ENCODE results near the gene GXYLT2.
"Not testable (repeated sequence)": the region's sequence is repeated elsewhere in the genome, so short reads cannot be mapped to it uniquely, and the experiment has no call there.

Gene GXYLT2

DNA sequence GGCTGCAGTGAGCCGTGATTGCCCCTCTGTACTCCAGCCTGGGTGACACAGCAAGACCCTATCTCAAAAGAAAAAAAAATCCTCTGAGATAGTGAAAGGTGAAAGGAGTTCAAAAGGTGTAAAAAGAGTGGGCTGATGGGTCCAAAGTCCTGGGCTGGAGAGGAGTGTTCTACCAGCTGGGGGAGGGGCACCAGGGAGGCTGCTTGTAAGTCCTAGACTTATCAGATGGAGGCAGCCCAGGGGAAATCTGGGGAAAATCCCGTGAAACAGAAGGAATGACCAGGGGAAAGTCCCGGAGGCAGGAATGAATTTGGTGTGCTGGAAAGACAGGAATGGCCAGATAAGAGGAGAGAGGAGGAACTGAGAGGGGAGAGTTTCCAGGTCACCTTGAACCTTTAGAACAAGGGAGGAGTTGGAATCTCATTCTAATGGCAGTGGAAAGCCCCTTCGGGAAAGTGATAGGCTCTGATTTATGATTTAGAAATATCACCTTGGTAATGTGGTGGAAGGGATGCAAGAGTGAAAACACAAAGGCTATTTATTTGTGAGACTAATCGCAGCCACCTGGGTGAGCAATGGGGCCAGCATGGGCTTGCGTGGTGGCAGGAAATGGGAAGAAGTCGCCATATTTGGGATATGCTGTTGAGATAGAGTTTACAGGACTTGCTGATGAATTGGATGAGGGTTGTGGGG, 85.3 kb downstream of the GXYLT2 start:
- DNase-seq = no peak

DNA sequence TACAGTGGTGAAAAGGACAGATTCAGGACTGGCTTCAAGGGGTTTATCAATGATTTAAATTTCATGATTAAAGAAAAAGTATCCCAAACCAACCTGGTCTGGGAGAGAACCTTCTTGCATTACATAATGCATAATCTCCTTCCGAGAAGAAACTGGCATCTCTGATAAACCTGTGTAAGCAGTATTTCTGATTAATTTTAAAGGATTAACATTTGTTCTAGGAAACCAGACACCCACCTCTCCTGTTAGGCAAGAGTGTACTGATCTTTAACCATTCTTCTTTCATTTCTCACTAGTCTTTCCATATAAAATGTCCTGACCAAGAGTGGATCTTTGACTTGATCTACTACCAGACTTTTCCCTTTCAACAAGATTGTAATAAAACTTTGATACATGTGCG, 85.9 kb downstream of the GXYLT2 start:
- no peak for DNase-seq

DNA sequence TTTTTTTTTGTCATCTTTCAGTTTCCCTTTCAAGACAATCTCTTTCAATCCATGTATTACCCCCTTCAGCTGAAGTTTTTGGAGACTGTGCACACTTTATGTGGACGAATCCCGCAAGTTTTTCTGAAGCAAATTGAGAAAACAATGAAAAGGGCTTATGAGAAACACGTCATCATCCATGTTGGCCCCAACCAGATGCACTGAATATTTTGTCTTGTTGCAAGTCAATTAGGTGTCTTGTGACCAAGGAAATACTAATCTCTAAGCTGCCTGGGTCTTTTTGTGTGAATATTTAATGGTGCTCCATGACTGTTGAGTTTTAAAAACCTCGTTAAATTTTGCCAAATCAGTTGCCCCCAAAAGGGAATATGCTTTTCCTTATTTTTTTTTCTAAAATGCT, 87.1 kb downstream of the GXYLT2 start:
- no peak for DNase-seq

DNA sequence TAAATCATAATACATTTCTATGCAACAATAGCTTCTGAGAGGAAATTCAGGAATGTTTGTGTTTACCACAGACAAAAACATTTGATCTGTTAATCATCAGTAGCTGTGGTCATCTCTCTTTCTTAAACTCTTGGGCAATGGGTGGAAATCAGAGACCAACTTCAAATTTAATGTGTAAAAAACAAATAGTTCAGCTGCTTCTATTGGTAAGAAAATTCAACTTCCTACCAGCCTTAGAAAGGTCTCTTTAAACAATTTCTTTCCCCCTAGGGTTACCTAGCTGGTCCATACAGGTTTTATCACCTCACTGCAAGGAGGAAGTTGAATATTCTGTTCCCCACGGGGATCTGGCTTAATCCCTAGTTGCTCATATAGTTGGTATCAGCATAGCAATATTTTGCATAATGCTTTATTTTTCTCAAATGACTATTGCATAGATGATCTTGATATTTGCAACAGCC, 88.5 kb downstream of the GXYLT2 start:
- no peak for DNase-seq

DNA sequence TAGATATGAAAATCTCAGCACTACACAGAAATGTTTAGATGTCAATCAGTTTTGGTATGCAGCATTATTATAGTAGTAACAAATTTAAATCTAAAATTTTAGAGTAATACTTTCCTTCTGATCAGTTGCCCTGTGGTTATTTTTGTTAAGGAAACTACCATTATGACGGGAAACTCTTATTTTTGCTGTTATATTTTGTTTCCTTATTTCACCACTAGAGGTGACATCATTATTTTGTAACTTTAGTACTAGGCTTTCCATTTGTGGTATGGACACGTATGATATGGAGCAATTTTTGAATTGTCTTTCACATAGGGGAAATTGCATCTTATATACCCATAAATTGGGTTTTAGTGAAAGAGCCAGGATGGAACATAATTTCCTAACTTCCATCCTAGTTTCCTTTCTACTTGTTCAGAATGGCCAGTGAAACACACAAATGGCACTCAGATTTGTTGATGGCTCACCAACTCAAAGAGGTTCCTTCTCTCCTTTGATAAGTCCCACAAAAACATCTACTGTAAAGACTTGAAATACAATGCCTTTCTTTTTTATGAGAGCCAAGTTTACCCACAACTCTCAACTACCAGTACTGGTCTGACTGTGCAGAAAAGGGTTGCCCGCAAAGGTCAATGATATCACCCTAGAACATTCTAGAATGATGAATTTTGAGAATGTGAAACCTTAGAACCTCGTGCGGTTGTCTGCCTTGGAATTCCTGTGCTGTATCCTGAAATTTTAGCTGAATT, 89.4 kb downstream of the GXYLT2 start:
- no peak for DNase-seq

DNA sequence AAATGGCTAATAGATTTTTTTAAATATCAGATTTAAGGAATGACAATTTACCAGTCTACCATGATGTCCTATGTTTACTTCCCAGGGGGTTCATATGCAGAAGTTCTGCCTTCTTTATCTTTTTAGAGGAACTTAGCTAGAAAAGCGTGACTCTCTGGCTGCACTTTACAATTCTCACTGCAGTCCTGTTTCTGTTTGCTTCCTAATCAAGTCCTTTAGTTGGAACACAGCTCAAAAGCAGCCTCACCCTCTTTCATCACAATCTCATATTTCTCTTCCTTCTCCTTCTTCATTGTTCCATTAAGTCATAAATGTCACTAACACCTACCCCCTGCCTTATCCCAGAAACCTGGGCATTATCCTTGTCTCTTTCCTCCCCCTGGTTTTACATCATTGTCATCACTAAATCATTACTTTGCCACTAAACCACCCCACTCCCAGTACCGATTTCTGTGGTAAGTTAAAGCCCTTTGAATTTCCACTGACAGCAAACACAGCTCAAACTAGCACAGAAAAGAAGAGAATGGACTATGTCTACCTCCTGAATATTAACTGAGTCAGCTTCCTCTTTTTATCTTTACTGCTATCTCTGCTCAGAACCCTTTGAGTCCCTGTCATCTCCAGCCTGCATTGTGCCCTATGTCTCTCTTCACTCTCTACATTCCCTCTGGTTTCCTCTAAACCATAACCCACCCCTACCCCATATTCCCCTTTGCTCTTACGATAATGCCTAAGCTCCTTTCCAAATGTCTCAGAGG, 94.9 kb downstream of the GXYLT2 start:
- no peak for DNase-seq

DNA sequence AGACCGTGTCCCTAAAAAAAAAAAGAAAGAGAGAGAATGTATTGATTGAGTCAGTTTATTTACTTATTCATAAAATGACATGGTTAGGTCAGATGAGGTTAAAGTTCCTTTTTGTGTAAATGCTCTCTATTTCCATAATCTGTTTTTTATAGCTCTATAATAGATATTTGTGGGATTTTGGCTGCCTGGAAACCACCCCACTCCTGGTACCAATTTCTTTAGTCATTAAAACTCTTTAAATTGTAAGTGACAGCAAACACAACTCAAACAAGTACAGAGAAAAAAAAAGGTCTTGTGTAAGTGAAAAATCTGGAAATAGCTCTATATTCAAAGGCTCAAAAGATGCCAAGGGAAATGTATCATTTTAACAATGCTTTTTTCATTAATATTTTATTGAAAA, 97.7 kb downstream of the GXYLT2 start:
- no peak for DNase-seq

DNA sequence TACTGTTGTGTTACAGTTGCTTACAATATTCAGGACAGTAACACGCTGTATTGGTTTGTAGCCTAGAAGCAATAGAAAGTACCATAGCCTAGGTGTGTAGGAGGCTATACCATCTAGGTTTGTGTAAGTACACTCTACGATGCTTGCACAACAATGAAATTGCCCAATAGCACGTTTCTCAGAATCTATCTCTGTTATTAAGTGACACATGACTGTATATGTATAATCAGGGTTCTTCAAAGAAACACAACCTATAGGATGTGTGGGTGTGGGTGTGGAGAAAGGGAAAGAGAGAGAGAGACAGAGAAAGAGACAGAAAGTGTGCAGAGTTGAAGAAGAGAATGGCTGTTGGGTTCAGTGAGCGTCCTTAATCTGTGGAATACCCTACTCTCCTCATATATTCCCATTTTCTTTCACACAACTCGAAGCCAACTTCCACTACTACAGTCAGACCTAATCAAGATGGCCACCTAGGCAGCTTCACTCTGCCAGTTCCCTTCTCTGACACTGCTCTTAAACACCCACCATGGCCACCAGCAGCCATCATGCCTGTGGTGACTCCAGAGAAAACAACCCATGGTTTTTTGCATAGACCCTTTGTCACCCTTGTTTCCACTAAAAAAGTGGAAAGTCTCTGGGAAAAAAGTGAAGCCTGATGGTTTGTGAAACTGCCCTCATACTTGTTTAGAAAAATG, 103.0 kb downstream of the GXYLT2 start:
- no peak for DNase-seq

DNA sequence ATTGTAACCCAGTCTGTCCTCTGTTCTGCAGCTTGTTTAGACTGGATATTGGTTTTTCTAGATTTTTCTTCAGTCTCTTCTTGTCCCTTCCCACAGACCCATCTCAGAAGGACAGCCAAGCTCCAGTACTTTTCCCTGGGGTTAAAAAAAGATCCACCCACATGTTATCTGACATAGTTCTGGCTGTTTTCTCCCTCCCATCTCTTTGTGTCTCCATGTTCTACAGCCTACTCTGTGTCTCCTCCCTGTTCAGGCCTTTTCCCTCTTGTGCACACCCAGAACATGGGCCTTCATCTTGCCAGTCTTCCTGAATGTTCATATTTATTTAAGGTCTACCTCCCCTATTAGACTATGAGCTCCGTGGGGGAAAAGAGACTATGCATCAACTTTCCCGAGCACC, 103.7 kb downstream of the GXYLT2 start:
- no peak for DNase-seq

DNA sequence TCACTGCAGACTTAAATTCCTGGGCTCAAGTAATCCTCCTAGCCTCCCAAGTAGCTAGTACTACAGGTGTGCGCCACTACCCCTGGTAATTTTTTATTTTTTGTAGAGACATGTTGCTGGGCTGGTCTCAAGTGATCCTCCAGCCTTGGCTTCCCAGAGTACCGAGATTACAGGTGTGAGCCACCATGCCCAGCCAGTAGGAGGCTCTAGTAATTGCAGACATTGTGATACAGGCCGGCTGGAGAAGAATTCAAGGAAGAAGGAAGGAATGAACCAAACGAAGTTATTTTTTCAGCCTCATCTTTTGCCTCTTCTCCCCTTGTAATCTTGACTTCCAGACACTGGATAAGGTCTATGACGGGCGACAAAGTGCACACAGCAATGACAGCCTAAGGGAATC, 105.5 kb downstream of the GXYLT2 start:
- no peak for DNase-seq

DNA sequence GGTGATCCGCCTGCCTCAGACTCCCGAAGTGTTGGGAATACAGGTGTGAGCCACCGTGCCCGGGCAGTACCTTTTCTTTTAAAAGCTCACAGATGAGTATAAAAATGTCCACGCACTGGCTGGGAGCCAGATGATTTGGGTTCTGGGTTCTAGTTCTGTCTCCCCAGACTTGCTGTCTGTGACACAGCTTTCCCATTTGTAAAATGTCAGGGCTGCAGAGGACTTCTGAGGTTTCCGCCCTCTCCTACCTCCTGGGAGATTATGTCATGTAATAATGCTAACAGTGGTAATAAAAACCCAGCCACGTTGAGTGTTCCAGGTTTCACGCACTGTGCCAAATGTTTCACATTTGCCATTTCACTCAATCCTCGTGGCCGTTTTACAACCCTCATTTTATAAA, 107.5 kb downstream of the GXYLT2 start:
- no peak for DNase-seq

DNA sequence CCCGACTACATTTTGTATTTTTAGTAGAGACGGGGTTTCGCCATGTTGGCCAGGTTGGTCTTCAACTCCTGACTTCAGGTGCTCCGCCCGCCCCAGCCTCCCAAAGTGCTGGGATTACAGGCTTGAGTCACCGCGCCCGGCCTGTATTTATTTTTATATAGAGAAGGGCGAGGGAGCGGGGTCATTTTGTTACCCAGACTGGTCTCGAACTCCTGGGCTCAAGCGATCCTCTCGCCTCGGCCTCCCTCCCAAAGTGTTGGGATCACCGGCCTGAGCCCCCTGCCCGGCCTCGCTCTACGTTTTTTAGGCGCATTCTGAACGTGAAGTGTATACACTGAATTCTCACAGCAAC, 108.3 kb downstream of the GXYLT2 start:
- DNase-seq = peak in 7 of 56 donors; percentile 23 to 38 (median 28)

DNA sequence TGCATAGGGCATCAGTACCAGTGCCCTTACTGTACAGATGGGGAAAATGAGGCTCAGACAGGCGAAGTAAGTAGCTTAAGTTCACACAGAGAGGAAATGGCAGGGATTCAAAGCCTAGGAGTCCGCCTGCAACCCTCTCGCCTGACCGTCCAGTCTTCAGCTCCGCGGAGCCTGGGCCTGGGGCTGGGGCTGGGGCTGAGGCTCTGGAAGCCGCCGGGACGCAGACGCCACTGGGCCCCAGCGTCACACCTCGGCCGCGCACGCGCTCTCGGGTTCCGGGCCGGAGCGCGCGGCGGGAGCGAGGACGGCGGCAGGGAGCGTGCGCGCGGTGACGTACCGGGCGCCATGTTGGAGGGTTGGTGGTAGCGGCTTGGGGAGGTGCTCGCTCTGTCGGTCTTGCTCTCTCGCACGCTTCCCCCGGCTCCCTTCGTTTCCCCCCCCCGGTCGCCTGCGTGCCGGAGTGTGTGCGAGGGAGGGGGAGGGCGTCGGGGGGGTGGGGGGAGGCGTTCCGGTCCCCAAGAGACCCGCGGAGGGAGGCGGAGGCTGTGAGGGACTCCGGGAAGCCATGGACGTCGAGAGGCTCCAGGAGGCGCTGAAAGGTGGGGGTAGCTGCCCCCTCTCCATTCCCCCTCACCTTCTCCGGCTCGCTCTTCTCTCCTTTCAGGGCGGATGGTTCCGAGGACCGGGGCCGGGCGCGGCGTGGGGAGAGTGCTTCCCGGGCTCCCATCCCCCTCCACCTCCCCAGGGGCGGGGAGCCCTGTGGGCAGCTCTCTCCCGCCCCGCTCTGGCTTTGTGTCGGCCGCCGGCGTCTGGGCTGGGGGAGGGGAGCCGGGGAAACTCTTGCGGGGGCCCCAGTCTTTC, 108.9 kb downstream of the GXYLT2 start, which contains the start of gene PPP4R2:
TSS of gene PPP4R2 (plus strand) at position 339 of the 861 bp plus-strand sequence. CDS start at position 566, 227 bp downstream.
- DNase-seq = peak in 55 of 56 donors; percentile 22 to 96 (median 82)

DNA sequence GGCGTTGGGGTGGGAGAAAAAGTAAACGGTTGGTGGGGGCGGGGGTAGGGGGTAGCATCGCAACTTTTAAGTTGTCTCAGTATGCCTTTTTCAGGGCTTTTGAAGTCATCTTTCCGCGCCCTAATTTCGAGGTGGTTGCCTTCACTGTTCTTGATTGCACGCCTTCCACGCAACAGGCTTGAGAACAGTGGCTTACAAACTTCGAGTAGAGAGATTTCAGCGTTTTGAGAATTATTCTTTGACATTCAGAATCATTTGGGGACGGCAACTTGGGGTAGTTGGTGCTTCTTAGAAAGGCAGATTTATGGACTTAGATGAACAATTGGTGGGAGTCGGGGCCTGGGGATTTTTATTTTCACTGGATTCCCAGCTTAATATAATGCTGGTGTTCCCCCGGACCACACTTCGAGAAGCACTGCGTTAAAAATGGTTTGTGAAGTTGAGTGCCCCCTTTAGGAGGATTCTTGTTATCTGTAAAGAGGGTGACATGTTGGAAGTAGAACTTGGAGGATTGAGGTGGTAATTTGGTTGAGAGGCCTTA, 109.6 kb downstream of the GXYLT2 start:
- DNase-seq = peak in 21 of 56 donors; percentile 4 to 61 (median 38)

DNA sequence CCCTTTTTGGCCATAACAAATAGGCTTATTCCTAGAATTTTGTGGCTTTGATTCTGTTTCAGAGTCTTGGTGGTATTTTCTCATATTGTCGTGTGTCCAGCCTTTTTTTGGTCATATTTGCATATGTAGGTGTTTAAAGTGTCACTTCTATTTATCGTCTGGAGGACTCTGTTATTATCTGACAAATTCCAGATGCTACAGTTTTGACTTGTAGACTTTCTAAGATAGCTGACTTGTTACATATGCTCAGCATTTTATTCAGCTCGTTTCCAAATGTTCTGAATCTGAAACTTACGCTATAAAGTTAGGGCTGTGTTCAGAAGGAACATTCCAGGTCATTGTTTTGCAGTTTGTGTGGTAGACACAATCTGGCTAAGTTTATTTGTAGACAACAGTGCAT, 110.6 kb downstream of the GXYLT2 start:
- no peak for DNase-seq

DNA sequence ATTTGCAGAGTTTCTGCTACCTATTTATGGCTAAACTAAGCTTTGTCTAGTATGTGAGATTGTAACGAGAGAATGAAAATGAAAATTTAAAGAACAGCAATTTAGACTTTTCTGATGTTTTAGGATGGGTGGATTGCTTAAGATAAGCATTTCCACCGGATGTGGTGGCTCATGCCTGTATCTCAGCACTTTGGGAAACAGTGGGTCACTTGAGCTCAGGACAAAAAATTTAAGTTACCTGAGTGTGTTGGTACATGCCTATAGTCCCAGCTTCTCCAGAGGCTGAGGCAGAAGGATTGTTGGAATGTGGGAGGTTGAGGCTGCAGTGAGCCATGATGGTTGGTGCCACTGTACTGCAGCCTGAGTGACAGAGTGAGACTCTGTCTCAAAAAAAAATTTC, 112.1 kb downstream of the GXYLT2 start:
- DNase-seq = no peak

DNA sequence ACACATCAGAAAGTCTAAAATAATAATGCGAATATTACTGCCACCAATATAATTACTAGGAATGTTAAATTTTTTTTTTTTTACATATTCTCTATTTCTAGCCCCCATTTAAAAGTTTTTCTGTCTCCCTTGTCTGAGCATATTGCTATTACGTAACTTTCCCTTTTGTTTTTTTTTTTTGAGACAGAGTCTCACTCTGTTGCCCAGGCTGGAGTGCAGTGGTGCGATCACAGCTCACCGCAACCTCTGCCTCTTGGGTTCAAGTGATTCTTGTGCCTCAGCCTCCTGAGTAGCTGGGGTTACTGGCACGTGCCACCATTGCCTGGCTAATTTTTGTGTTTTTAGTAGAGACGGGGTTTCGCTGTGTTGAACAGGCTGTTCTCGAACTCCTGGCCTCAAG, 115.2 kb downstream of the GXYLT2 start:
- not testable (repeated sequence) for DNase-seq

DNA sequence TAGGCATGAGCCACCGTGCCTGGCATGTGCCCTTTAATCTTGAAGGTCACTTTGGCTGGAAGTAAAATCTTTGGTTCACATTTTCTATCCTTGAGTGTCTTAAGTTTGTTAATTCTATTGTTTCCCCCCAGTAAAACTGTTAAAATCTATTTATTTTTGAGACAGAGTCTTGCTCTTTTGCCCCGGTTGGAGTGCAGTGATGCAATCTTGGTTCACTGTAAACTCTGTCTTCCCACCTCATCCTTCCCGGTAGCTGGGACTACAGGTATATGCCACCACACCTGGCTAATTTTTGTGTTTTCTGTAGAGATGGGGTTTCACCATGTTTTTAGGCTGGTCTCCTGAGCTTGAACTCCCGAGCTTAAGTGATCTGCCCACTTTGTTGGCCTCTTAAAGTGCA, 116.5 kb downstream of the GXYLT2 start:
- no peak for DNase-seq

DNA sequence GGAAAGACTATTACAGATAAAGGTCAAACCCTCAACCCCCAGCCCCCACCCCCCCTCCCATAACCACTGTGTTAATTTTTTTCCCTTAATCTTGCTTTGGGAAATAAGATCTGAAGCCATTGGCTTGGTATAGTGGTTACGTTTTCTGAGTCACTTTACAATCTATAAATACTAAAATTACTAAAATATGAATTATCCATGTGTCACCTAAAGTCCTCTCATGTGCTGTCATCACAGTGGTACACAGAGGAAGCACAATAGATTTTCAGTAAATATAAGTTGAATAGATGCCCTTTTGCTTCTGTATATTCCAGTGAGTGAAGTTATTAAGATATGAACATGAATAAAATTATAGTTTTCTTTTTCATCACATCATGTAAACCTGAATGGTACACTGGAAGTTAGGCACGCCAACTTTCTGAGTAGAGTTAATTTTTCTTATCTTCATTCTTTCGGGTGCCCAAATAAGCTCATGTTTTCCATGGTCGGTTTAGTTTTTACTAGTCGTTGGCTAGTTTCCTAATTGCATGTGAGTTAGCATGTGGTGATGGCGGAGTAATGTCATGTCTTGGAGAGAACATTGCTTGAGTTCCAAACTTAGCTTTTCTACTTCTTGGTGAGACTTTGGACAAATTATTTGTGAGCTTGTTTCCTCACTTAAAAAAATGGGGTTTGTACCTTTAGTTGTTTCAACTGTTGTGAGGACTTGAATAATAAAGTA, 120.3 kb downstream of the GXYLT2 start:
- no peak for DNase-seq

DNA sequence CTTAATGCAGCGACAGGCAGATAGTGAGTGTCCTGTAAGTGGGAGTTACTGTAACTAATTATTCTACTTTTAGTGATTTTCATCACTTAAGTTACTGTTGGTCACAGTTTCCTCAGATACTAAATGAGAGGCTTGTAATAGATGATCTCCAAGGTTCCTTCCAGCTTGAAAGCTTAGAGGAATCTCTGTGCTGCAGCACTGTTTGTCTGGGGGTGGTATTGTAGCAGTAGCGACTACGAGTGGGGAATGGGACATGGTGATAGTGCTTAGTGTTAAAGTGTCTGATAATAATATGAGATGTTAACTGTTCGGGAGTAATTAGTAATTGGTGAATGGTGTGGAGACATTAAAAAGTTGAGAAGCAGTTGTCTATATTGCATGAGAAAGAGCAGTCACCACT, 121.2 kb downstream of the GXYLT2 start:
- no peak for DNase-seq

Measured in nucleus accumbens (tissue), 56 donors.